SK-N-SH (cell line): ENCODE data around the gene DGCR6L. TPM values are rescaled to one million over a fixed set of nuclear protein-coding genes. Genes with fewer than 3 reads are reported as not detected.

Source experiments
- CTCF ChIA-PET: fragments of 300-600, 350-600 bp; formaldehyde crosslinking; extraction: SDS; loops from one replicate; lab custom pipeline; 2021; lab: Yijun Ruan, JAX
- POLR2A ChIA-PET: fragments of 350-600 bp; sonication (Branson Sonifier 250); formaldehyde crosslinking; extraction: SDS; loops from one replicate; lab custom pipeline; 2020; ENCODE audit warnings: antibody characterized with exemption, inconsistent platforms; lab: Yijun Ruan, JAX
- DNase-seq: peaks from one replicate; pipeline ENCODE4 v3.0.0; 2012
- H2AFZ ChIP-seq: fragments of 200-600 bp; sonication (generic); 2 replicates; pipeline ENCODE4 v1.8.1; 2016; ENCODE audit warnings: antibody characterized with exemption, mild to moderate bottlenecking, low read depth
- H3F3A ChIP-seq: fragments of 200-600 bp; sonication (generic); replicated peaks from 2 replicates; pipeline ENCODE3; 2016; ENCODE audit warnings: antibody characterized with exemption, mild to moderate bottlenecking; ENCODE audit not compliant: insufficient read depth
- H3K27ac ChIP-seq, 2 experiments: fragments of 200-500 bp in 1 of 2; fragments of 200-600 bp in 1 of 2; sonication (Bioruptor generic) in 1 of 2; sonication (generic), shearing (Covaris generic) in 1 of 2; 2 replicates each; pipeline versions ENCODE4 v1.5.1 to v1.6.1; 2014 to 2016; ENCODE audit warnings: low read depth in 2 of 2, inconsistent platforms in 1 of 2, low read length in 1 of 2, mild to moderate bottlenecking in 1 of 2, mixed read lengths in 1 of 2
- H3K27me3 ChIP-seq: fragments of 200-600 bp; sonication (generic), shearing (Covaris generic); 2 replicates; pipeline ENCODE4 v1.6.1; 2016; ENCODE audit warnings: mixed run types; ENCODE audit not compliant: insufficient read depth
- H3K36me3 ChIP-seq, 2 experiments: fragments of 200-500 bp in 1 of 2; fragments of 200-600 bp in 1 of 2; sonication (Bioruptor generic) in 1 of 2; sonication (generic) in 1 of 2; replicated peaks in 1 of 2; 2 replicates each; pipeline versions ENCODE3 to v1.5.1; 2014 to 2016; ENCODE audit warnings: low read length in 1 of 2, mild to moderate bottlenecking in 1 of 2; ENCODE audit not compliant: insufficient read depth in 2 of 2, control insufficient read depth in 1 of 2
- H3K4me1 ChIP-seq, 2 experiments: fragments of 200-500 bp in 1 of 2; fragments of 200-600 bp in 1 of 2; sonication (Bioruptor generic) in 1 of 2; sonication (generic), shearing (Covaris generic) in 1 of 2; 2 replicates each; pipeline versions ENCODE4 v1.5.1 to v1.6.1; 2014 to 2016; ENCODE audit warnings: low read depth in 1 of 2, low read length in 1 of 2, mixed run types in 1 of 2; ENCODE audit not compliant: insufficient read depth in 2 of 2, control insufficient read depth in 1 of 2
- H3K4me2 ChIP-seq: fragments of 200-600 bp; sonication (generic), shearing (Covaris generic); 2 replicates; pipeline ENCODE4 v1.6.1; 2017; ENCODE audit warnings: mixed run types
- H3K4me3 ChIP-seq, 2 experiments: fragments of 200-500 bp in 1 of 2; fragments of 200-600 bp in 1 of 2; sonication (Bioruptor generic) in 1 of 2; sonication (generic), shearing (Covaris generic) in 1 of 2; 2 replicates each; pipeline versions ENCODE4 v1.5.1 to v1.8.1; 2014 to 2016; ENCODE audit warnings: low read depth in 2 of 2, inconsistent platforms in 1 of 2, low read length in 1 of 2, mild to moderate bottlenecking in 1 of 2, mixed read lengths in 1 of 2, moderate library complexity in 1 of 2
- H3K79me2 ChIP-seq: fragments of 200-600 bp; sonication (generic); 2 replicates; pipeline ENCODE4 v1.8.1; 2017; ENCODE audit warnings: mild to moderate bottlenecking; ENCODE audit not compliant: insufficient read depth
- H3K9ac ChIP-seq: fragments of 200-600 bp; sonication (generic); 2 replicates; pipeline ENCODE4 v1.6.1; 2017; ENCODE audit warnings: mixed run types
- H3K9me2 ChIP-seq: fragments of 200-600 bp; sonication (generic); 2 replicates; pipeline ENCODE4 v1.6.1; 2017; ENCODE audit warnings: mixed run types
- H3K9me3 ChIP-seq: fragments of 200-600 bp; sonication (generic); 2 replicates; pipeline ENCODE4 v1.6.1; 2017; ENCODE audit warnings: mixed run types, mild to moderate bottlenecking, moderate library complexity
- H4K20me1 ChIP-seq: fragments of 200-600 bp; sonication (generic); 2 replicates; pipeline ENCODE4 v1.6.1; 2017; ENCODE audit warnings: mild to moderate bottlenecking, mixed run types; ENCODE audit not compliant: insufficient read depth
- EZH2phosphoT487 ChIP-seq: fragments of 200-600 bp; sonication (generic); IDR thresholded peaks from 2 replicates; pipeline ENCODE4 v1.6.1; 2017; ENCODE audit warnings: low read depth, mixed run types, mild to moderate bottlenecking, antibody characterized with exemption, moderate library complexity, borderline replicate concordance
- FOSL2 ChIP-seq: IDR thresholded peaks from 2 replicates; pipeline ENCODE4 v1.4.0; 2012; ENCODE audit warnings: low read depth, mild to moderate bottlenecking, moderate library complexity, borderline replicate concordance
- FOXJ3 ChIP-seq: sonication (generic); formaldehyde crosslinking; IDR thresholded peaks from 2 replicates; pipeline ENCODE4 v1.5.1; 2020; ENCODE audit warnings: mild to moderate bottlenecking, missing genetic modification reagents
- FOXM1 ChIP-seq: IDR thresholded peaks from 2 replicates; pipeline ENCODE4 v1.4.0; 2012; ENCODE audit warnings: low read depth, mild to moderate bottlenecking
- GATA2 ChIP-seq: sonication (generic); formaldehyde crosslinking; IDR thresholded peaks from 2 replicates; pipeline ENCODE4 v1.5.0; 2020; ENCODE audit warnings: mild to moderate bottlenecking, missing genetic modification reagents
- MXI1 ChIP-seq: IDR thresholded peaks from 2 replicates; pipeline ENCODE4 v1.6.1; 2012; ENCODE audit warnings: mild to moderate bottlenecking, low read depth, low read length, improper control_type of control experiment
- NRF1 ChIP-seq: IDR thresholded peaks from 2 replicates; pipeline ENCODE4 v1.6.1; 2012; ENCODE audit warnings: low read depth, mild to moderate bottlenecking, low read length
- POLR2AphosphoS5 ChIP-seq: IDR thresholded peaks from 2 replicates; pipeline ENCODE4 v1.6.1; 2012; ENCODE audit warnings: low read depth, low read length
- RAD21 ChIP-seq: IDR thresholded peaks from 2 replicates; pipeline ENCODE4 v1.6.1; 2012; ENCODE audit warnings: mild to moderate bottlenecking, low read length
- RCOR1 ChIP-seq: fragments of 150-350 bp; IDR thresholded peaks from 2 replicates; pipeline ENCODE4 v1.6.1; 2017; ENCODE audit warnings: antibody characterized with exemption, low read length
- RFX5 ChIP-seq: IDR thresholded peaks from 2 replicates; pipeline ENCODE4 v1.6.1; 2012; ENCODE audit warnings: mild to moderate bottlenecking, improper control_type of control experiment, low read length
- SIN3A ChIP-seq: IDR thresholded peaks from 2 replicates; pipeline ENCODE4 v1.6.1; 2012; ENCODE audit warnings: low read depth, mild to moderate bottlenecking, low read length, moderate library complexity, borderline replicate concordance
- TAF1 ChIP-seq: IDR thresholded peaks from 2 replicates; pipeline ENCODE4 v1.6.1; 2012; ENCODE audit warnings: low read depth, mild to moderate bottlenecking, low read length, moderate library complexity, borderline replicate concordance
- TCF12 ChIP-seq: IDR thresholded peaks from 2 replicates; pipeline ENCODE4 v1.4.0; 2012
- TEAD4 ChIP-seq: IDR thresholded peaks from 2 replicates; pipeline ENCODE4 v1.4.0; 2012; ENCODE audit warnings: mild to moderate bottlenecking, borderline replicate concordance; ENCODE audit not compliant: insufficient read depth
- WGBS: methylation state at CpG from one replicate; pipeline ENCODE4 v1.1.6; 2017; ENCODE audit warnings: low lambda C conversion rate; 5-methylcytosine and 5-hydroxymethylcytosine counted together
- polyA plus RNA-seq, 3 experiments: library from polyadenylated mRNA; depleted of rRNA; stranded (reverse); fragments of >200 nt; gene quantifications; 2 replicates each; pipeline ENCODE4 v1.2.3, GENCODE V29; 2012
- TF ChIP-seq, protein P1 (sequence below): IDR thresholded peaks from 2 replicates; pipeline ENCODE4; 2012
- TF ChIP-seq, protein P2 (sequence below): IDR thresholded peaks from 2 replicates; pipeline ENCODE4 v1.6.1; 2012; ENCODE audit warnings: mild to moderate bottlenecking, low read depth, low read length, moderate library complexity
- TF ChIP-seq, protein P3 (sequence below): IDR thresholded peaks from 2 replicates; pipeline ENCODE4 v1.4.0; 2012; ENCODE audit warnings: low read depth

Gene DGCR6L
- polyA plus RNA-seq, 1 of the 3 experiments (the other 2 are of a cell fraction) = 59.8 TPM

DNA sequence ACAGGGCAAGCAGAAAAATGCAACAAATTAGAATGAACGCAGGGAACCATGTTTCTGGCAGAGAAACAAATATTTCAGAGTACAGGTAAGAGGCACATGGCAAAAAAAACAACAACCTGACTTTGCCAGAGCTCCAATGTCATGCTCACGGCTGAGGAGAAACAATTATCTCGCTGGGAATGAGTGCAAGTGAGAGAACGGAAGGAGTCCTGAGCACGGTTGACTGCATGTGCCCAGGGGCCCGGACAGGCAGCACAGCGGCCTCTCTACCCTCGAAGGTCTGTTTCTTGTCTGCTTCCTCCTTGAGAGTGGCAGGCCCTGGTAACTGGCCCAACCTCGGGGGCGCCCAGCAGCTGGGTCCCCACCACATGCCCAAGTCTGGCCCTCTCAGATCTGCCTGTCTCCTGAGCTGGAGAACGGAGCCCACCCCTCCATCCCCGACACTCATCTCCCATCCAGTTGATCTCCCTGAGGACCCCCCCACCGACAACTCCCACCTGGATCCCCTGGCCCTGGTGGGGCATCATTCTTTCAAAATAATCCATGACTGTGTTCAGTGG lies 27.1 kb downstream of the DGCR6L start:
- Histone ChIP-seq H3K4me2 (no peak overlapping the region), H3K4me3 (no peak overlapping the region), H3K9me3 (no peaks in the 10 kb centered on the region), H3K9ac (no peak overlapping the region), H2AFZ (no peak overlapping the region)
- no peak for DNase-seq
- POLR2A ChIA-PET = no interaction called here
- TF ChIP-seq TCF12 (no peak), FOXJ3 (CRISPR knock-in tag) (no peak), RAD21 (no peak), RCOR1 (no peak), GATA2 (CRISPR knock-in tag) (no peak), EZH2phosphoT487 (no peak), TAF1 (no peak), FOXM1 (no peak)
- TF ChIP-seq, protein P1, sequence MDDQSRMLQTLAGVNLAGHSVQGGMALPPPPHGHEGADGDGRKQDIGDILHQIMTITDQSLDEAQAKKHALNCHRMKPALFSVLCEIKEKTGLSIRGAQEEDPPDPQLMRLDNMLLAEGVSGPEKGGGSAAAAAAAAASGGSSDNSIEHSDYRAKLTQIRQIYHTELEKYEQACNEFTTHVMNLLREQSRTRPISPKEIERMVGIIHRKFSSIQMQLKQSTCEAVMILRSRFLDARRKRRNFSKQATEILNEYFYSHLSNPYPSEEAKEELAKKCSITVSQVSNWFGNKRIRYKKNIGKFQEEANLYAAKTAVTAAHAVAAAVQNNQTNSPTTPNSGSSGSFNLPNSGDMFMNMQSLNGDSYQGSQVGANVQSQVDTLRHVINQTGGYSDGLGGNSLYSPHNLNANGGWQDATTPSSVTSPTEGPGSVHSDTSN = no peak
- TF ChIP-seq, protein P2, sequence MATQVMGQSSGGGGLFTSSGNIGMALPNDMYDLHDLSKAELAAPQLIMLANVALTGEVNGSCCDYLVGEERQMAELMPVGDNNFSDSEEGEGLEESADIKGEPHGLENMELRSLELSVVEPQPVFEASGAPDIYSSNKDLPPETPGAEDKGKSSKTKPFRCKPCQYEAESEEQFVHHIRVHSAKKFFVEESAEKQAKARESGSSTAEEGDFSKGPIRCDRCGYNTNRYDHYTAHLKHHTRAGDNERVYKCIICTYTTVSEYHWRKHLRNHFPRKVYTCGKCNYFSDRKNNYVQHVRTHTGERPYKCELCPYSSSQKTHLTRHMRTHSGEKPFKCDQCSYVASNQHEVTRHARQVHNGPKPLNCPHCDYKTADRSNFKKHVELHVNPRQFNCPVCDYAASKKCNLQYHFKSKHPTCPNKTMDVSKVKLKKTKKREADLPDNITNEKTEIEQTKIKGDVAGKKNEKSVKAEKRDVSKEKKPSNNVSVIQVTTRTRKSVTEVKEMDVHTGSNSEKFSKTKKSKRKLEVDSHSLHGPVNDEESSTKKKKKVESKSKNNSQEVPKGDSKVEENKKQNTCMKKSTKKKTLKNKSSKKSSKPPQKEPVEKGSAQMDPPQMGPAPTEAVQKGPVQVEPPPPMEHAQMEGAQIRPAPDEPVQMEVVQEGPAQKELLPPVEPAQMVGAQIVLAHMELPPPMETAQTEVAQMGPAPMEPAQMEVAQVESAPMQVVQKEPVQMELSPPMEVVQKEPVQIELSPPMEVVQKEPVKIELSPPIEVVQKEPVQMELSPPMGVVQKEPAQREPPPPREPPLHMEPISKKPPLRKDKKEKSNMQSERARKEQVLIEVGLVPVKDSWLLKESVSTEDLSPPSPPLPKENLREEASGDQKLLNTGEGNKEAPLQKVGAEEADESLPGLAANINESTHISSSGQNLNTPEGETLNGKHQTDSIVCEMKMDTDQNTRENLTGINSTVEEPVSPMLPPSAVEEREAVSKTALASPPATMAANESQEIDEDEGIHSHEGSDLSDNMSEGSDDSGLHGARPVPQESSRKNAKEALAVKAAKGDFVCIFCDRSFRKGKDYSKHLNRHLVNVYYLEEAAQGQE = no peak
- TF ChIP-seq, all 33 proteins: peak for 0
- 52% methylated on average over 13 of the region's 13 CpGs for WGBS
- H3K27ac ChIP-seq = no peak overlapping the region
- H3K27me3 ChIP-seq = peaks cover 4% of the 10 kb centered on the region; the same call in 1 of the 2 replicates
- no peaks in the 10 kb centered on the region for H3K9me2 ChIP-seq
- CTCF ChIA-PET = interaction anchor here (1.2 to 6.7 kb wide), 2 partner anchors 25 to 136 kb away, joined by 5 to 42 read pairs; no protein-coding TSS in a partner anchor
- H3K79me2 ChIP-seq = no peaks in the 10 kb centered on the region
- H4K20me1 ChIP-seq = no peaks in the 10 kb centered on the region
- peaks cover 0 to 9% of the 10 kb centered on the region in 2 experiments; a peak in 1 of 4 replicates for H3K4me1 ChIP-seq
- H3F3A ChIP-seq = no peaks in the 10 kb centered on the region
- H3K36me3 ChIP-seq = no peaks in the 10 kb centered on the region

DNA sequence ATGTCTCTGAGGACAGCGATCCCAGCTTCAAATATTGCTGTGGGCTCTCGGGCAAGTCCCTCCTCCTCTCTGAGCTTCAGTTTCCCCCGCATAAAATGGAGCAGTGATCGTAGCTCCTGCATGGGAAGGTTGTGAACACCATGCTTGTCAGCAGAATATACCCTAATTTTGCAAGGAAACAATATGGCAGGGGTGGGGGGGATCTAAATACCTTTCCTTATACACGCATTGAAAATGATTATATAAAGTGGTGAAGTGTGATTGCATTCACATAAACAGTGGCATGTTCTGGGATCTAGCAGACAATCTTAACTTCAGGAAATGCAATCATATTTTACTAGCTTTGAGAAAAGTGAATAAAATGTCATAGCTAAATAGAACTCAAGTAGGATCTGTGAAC lies 27.8 kb downstream of the DGCR6L start:
- no peaks in the 10 kb centered on the region for H3F3A ChIP-seq
- WGBS = 64% methylated on average over 4 of the region's 5 CpGs
- POLR2A ChIA-PET = no interaction called here
- no peaks in the 10 kb centered on the region for H3K36me3 ChIP-seq
- CTCF ChIA-PET = interaction anchor here (1.2 to 6.7 kb wide), 3 partner anchors 25 to 138 kb away, joined by 5 to 42 read pairs (median 6); no protein-coding TSS in a partner anchor
- no peak overlapping the region for H3K4me3 ChIP-seq
- H3K9ac ChIP-seq = no peak overlapping the region
- peaks cover 0 to 9% of the 10 kb centered on the region in 2 experiments; a peak in 1 of 4 replicates for H3K4me1 ChIP-seq
- H4K20me1 ChIP-seq = no peaks in the 10 kb centered on the region
- no peaks in the 10 kb centered on the region for H3K79me2 ChIP-seq
- TF ChIP-seq MXI1 (no peak), TEAD4 (no peak), POLR2AphosphoS5 (no peak), TAF1 (no peak), FOXJ3 (CRISPR knock-in tag) (no peak), FOSL2 (no peak), RFX5 (no peak), SIN3A (no peak), NRF1 (no peak)
- TF ChIP-seq, protein P1 = no peak
- TF ChIP-seq, protein P3, sequence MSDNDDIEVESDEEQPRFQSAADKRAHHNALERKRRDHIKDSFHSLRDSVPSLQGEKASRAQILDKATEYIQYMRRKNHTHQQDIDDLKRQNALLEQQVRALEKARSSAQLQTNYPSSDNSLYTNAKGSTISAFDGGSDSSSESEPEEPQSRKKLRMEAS = no peak
- TF ChIP-seq, all 33 proteins: peak for 0
- no peak for DNase-seq
- H3K27me3 ChIP-seq = peaks cover 4% of the 10 kb centered on the region; the same call in 1 of the 2 replicates
- H3K4me2 ChIP-seq = no peak overlapping the region
- no peaks in the 10 kb centered on the region for H3K9me3 ChIP-seq
- H2AFZ ChIP-seq = no peak overlapping the region
- no peak overlapping the region for H3K27ac ChIP-seq
- H3K9me2 ChIP-seq = no peaks in the 10 kb centered on the region
